EL (cell line): ENCODE measurements around the gene RESF1.
A peak's percentile ranks its signal among the peaks of the same experiment; 100 is the strongest.

Experiments used
- DNase-seq: peaks from one replicate; pipeline ENCODE4 v3.0.0-alpha.2; 2016

Gene RESF1

DNA sequence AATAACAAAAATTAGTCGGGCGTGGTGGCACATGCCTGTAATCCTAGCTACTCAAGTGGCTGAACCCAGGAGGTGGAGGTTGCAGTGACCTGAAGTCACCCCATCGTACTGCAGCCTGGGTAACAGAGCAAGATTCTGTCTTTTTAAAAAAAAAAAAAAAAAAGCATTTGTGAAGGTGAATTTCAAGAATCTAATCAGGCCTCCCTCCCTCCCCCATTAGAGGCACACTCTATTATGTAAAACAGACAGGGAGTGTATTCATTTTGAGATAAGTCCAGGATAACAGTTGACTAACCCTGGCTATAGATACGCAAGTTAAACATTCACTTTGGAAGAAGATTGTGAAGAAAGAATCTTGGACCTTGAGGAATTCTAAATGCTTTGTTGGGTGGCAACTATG, 2.9 kb downstream of the RESF1 start:
- DNase-seq, result no peak

DNA sequence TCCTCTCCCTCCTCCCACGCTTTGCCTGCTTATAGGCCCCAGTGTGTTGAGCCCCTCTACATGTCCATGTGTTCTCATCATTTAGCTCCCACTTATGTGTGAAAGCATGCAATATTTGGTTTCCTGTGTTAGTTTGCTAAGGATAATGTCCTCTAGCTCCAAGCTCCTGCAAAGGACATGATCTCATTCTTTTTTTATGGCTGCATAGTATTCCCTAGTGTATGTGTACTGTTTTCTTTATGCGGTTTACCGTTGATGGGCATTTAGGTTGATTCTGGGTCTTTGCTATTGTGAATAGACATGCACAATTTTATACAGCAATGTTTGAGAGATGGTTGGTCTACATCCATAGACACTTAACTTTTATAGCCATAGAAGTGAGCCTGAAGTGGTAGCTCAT, 5.1 kb downstream of the RESF1 start:
- no peak for DNase-seq

DNA sequence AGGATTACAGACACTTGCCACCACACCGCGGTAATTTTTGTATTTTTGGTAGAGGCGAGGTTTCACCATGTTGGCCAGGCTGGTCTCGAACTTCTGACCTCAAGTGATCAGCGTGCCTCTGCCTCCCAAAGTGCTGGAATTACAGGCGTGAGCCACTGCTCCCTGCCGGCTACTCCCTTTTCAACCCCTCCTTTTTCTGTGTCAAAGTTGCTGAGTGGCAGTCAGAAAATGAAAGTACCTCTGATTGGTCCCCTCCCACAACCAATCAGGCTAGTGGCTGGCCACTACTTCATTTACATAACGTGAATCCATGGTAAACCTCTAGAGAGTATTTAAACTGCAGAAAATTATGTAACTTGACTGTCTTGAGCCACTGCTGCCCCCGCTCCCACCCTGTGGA, 5.9 kb downstream of the RESF1 start:
- DNase-seq, result no peak

DNA sequence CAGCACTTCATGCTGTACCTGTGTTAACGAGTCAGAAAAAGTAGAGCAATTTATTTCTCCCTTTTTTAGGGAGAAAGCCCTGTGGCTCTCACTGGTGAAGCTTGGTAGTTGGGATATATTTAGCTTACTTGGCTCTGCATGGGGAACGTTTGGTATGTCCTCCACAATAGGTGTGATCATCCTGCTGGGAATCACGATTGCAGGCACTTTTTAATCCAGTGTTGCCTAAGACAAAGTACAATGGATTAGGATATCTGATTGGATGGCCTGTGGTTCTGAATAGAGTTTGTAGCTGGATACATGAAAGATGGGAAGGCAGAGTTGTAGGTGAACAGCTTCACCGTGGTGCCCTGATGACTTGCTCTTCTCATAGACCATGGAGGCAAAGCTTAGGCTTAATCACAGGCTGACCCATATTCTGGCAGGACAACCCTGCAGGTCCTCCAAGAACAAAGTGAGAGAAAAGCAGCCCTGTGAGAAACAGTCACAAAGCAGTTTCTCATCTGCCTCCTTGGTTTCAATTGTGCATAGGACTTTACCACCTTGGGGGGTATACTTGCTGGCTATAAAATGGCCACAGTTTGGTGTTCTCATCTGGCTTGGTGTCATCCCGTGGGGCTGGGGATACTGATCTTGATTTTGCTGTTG, 7.5 kb downstream of the RESF1 start:
- no peak for DNase-seq

DNA sequence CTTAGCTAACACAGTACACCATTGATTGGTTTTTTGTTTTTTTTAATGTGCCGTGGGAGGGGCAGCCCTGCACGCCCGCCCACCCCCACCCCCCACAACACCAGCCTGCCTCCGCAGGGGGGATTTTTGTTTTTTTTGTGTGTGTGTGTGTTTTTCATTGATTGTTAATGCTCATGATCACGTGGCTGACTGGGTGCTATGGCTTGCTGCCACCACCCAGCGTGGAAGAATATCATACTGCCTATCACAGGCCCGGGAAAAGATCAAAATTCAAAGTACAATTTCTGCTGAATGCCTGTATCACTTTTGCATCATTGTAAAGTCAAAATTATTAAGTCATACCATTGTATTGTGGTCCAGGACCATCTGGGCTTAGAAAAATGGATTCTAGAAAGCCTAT, 8.3 kb downstream of the RESF1 start:
- no peak for DNase-seq

DNA sequence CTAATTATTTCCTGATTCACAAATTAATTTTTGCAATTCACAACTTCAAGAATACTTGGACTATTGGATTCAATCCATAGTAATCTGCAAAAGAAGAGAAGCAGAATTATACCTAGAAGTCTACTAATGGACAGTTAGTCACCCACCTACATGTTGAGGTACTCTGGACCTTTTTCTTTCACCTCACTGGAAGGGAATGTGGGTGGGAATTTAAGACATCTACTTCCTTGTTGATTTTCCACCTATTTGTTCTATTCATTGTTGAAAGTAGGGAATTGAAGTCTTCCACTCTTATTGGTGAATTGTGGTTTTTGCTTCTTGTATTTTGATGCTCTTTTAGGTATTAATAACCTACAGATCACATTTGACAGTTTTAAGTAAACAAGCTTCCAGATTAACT, 11.0 kb downstream of the RESF1 start:
- no peak for DNase-seq

DNA sequence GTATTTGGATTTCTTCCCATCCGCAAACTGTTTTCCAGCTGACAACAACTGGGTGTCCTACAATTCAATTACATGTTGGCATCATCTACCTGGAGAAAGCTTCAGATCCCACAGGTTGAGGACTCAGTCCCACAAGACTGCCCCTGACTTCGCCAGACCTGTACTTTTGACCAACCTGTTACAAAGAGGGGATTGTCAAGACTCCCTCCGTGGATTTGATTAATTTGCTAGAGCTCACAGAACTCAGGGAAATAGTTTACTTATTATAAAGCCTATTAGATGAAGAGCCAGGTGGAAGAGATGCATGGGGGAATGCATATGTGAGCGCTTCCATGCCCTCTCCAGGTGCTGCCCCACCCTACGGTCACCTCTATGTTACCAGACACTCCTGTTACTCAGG, 14.6 kb downstream of the RESF1 start:
- DNase-seq, result no peak

DNA sequence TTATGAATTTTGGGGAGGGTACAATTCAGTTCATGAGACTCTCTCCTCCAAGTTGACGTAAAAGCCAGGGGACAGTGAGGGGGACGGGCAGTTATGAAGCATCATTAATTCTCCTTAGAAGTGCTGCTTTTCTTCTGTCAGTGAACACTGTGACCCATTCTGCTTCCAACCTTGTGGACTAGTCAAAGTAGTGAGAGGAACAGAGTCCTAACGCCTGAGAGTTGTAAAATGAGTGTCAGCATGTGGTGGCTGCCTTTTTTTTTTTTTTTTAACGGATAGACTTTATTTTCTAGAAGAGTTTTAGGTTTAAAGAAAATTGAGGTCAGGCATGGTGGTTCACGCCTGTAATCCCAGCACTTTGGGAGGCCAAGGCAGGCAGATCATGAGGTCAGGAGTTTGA, 15.5 kb downstream of the RESF1 start:
- no peak for DNase-seq

DNA sequence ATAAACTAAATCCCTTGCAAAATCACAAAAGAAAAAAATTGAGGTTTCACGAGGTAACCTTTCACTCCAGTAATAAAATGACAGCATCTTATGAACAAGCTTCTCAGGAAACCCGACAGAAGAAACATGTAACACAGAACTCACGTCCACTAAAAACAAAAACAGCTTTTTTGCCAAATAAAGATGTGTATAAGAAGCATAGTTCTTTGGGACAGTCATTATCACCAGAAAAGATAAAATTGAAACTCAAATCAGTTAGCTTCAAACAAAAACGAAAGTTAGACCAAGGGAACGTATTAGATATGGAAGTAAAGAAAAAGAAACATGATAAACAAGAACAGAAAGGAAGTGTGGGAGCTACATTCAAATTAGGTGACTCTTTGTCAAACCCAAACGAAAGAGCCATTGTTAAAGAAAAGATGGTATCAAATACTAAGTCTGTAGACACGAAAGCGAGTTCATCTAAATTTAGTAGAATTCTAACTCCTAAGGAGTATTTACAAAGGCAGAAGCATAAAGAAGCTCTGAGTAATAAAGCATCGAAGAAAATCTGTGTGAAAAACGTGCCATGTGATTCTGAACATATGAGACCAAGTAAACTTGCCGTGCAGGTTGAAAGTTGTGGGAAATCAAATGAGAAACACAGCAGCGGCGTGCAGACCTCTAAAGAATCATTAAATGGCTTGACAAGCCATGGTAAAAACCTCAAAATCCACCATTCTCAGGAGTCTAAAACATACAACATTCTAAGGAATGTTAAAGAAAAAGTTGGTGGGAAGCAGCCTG, 25.8 kb downstream of the RESF1 start:
- no peak for DNase-seq

DNA sequence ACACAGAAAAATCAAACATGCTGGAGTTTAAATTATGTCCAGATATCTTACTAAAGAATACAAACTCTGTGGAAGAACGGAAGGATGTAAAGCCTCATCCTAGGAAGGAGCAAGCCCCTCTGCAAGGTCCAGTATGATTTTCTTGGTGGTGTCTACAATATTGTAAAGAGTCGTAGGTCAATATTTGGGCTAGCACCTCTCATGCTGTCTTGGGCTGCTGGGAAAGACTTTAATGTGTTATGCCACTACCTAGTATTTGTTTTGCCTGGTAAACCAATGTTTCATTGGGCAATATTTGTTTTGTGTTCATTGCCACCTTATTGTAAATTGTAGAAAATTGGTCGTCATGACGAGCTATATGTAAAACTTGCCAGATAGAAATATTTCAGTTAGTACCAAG, 26.6 kb downstream of the RESF1 start:
- no peak for DNase-seq

DNA sequence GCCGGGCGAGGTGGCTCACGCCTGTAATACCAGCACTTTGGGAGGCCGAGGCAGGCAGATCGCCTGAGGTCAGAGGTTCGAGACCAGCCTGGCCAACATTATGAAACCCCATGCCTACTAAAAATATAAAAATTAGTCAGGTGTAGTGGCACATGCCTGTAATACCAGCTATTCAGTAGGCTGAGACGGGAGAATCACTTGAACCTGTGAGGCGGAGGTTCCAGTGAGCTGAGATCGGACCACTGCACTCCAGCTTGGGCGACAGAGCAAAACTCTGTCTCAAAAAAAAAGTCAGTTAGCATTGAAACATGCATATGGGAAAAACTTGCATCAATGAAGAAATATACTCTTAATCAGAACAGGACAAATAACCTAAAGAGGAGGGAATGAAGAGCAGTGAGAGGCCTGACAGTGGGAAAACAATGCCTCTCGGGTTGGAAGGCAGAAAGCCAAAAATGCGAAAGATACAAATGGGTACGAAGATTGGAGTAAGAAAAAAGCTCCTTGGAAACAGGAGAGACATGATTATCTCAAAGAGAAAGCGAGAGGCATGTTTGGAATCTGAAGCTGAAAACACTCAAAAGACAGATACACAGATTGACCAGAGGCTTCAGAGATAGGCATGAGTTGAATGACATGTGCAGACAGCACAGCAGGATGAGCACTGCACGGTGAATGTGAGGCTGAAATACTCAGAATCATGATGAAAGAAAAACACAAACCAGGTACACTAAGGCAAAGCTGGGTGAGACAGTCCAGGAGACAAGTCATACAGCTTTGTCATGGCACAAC, 30.6 kb downstream of the RESF1 start:
- peak; percentile 7 for DNase-seq

DNA sequence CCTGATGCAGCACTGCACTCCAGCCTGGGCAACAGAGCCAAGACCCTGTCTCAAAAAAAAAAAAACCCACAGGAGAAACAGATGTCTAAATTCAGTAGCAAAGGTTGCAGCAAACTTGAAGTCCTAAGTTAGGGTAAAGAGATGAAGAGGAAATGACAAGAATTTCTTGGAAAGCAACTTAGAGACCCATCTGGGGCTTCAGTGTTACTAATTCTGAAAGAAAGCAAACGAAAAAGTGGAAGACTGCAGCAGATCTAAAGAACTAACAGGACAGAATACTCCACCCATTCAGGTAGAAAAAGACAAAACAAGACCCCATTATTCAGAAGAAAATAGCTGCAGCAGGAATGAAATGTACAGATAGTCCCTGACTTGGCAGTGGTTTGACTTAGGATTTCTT, 31.9 kb downstream of the RESF1 start:
- no peak for DNase-seq

DNA sequence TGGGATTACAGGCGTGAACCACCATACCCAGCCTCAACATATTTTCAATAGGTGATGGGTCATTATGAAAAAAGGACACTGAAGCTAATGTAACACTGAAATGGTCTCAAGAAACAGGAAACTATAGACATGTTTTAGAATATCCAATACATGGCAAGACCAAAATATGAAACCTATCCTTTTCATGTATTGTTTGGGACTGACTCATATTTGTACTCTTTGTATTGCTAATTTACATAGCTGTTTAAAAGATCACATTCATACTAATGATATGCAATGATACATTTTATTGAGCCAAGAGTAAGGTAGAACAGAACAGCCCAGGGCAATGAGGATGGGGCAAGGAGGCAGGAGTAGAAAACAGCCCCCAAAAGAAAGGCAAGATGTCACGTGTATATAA, 32.6 kb downstream of the RESF1 start:
- DNase-seq, result no peak

DNA sequence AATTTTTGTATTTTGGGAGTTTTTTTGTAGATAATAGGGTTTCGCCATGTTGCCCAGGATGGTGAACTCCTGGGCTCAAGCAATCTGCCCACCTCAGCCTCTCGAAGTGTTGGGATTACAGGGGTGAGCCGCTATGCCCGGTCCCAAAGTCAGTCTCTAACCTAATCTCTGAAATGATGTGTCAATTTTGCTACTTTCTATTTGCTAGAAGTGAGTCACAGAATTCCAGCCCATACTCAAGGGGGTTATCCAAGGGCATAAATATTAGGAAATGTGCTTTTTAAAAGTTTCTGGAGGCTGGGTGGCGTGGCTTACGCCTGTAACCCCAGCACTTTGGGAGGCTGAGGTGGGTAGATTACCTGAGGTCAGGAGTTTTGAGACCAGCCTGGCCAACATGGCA, 40.5 kb downstream of the RESF1 start:
- peak; percentile 2 for DNase-seq

DNA sequence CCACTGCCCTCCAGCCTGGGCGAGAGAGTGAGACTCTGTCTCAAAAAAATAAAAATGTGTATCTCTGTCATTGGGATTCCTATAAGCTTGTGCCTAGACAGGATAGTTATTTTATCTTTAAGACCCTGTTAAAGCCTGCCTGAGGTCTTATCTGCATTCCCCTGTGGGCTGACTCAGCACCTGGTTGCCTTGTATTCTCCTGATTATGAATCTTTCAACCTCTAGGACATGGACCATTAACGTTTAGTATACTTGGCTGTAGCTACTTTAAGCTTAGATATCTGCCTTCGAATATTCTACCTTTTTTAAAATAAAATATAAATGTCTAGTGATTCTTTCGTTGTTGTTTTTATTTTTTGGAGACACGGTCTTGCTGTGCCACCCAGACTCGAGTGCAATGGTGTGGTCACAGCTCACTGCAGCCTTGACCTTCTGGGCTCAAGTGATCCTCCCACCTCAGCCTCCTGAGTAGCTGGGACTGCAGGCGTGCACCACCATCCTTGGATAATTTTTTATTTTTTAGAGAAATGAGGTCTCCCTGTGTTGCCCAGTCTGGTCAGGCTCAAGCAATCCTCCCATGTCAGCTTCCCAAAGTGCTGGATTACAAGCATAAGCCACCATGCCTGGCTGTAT, 41.3 kb downstream of the RESF1 start:
- no peak for DNase-seq

DNA sequence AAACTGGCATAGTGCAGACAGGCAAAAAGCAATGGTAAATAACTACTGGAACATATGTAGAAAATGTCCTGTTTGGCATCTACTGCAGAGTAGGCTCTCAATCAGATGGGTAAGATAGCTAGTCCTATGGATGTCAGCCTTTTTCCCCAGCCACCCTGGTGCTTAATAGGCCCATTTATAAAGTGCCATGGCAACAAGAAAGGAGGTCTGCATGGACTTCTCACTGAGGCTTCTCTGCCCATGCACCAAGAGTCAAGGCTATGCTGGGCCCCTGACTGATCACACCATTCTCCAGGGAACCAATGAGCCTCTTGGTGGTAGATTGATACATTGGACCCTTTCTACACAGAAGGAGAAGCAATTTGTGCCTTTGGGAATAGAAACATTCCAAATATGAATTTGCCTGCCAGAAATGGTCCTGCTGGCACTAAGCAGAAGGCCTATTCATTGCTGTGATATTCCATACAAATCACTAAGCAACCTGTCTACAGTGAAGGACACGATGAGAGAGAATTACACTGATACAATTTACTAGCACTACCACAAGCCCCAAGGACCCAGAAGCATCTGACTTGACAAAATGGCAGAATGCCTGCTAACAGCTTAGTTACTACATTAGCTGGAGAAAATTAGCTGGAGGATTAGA, 43.8 kb downstream of the RESF1 start:
- DNase-seq, result no peak

DNA sequence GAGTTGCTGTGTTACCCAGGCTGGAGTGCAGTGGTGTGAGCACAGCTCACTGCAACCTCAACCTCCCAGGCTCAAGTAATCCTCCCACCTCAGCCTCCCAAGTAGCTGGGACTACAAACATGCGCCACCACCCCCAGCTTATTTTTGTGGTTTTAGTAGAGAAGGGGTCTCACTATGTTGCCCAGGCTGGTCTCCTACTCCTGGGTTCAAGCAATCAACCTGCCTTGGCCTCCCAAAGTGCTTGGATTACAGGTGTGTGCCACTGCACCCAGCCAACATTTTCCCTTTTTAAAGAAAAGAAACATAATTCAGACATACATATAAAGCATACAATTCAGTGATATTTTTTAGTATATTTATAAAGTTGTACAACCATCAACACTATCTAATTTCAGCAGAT, 44.4 kb downstream of the RESF1 start:
- no peak for DNase-seq

DNA sequence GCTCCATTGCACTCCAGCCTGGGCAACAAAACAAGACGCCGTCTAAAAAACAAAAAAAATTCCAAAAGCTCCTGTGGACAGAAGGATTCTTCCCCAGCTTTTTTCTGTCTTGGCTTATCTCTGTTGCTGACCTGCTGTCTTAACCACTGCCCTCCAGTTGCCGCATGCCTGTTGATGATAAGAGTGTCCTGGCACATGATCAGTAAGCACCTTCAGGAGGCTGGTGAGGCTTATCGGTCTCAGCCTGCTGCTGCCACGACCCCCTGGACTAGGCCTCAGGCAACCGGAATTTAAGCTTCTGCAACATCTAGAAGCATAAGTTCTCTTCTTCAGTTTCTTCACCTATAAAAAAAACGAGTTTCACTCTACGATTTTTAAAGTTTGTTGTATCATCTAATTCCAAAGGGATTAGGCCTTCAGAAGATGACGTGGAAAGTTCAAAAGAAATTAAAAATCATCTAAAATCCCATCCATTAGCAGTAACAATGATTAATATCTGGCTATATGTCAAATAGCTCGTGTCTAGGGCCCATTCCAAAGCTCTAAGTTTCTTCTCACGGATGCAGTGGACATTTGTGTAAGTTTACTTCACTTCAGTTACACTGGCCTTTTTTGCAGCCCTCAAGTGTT, 46.4 kb downstream of the RESF1 start:
- no peak for DNase-seq
